HCT116 (cell line): ENCODE results near the gene SPTSSA.
"Not testable (repeated sequence)": the region's sequence is repeated elsewhere in the genome, so short reads cannot be mapped to it uniquely, and the experiment has no call there.

Experiments used
- CTCF ChIP-seq, 3 experiments: fragments of 200-600 bp in 1 of 3; sonication (generic) in 1 of 3; IDR thresholded peaks in 2 of 3; conservative IDR thresholded peaks in 1 of 3; 2 replicates each; pipeline ENCODE4 v1.5.1; 2012 to 2017; ENCODE audit warnings: low read depth in 2 of 3, low read length in 2 of 3, antibody characterized with exemption in 1 of 3, borderline replicate concordance in 1 of 3, control low read depth in 1 of 3, mild to moderate bottlenecking in 1 of 3, mixed read lengths in 1 of 3, mixed run types in 1 of 3, moderate library complexity in 1 of 3; ENCODE audit not compliant: insufficient read depth in 1 of 3
- ELF1 ChIP-seq: IDR thresholded peaks from 2 replicates; pipeline ENCODE4 v1.6.1; 2012; ENCODE audit warnings: low read depth, borderline replicate concordance
- EZH2 ChIP-seq: fragments of 200-600 bp; sonication (generic); IDR thresholded peaks from 2 replicates; pipeline ENCODE4 v1.6.1; 2017; ENCODE audit warnings: antibody characterized with exemption, mixed run types
- POLR2A ChIP-seq: IDR thresholded peaks from 2 replicates; pipeline ENCODE4 v1.7.0; 2011; ENCODE audit warnings: borderline replicate concordance; ENCODE audit not compliant: insufficient read depth, insufficient read length; ENCODE audit errors: extremely low read depth
- POLR2AphosphoS5 ChIP-seq: IDR thresholded peaks from 2 replicates; pipeline ENCODE4 v1.6.1; 2011; ENCODE audit warnings: mild to moderate bottlenecking, low read depth, low read length, moderate library complexity
- TF ChIP-seq, protein P1 (sequence below): IDR thresholded peaks from 2 replicates; pipeline ENCODE4 v1.6.1; 2012
- TF ChIP-seq, protein P2 (sequence below): IDR thresholded peaks from 2 replicates; pipeline ENCODE4 v1.6.1; 2012; ENCODE audit warnings: low read depth

- TF ChIP-seq, protein P1, sequence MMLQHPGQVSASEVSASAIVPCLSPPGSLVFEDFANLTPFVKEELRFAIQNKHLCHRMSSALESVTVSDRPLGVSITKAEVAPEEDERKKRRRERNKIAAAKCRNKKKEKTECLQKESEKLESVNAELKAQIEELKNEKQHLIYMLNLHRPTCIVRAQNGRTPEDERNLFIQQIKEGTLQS: not testable (repeated sequence)
- TF ChIP-seq POLR2AphosphoS5; CTCF (IDR thresholded peaks at IDR 0.05 in 2 of 3, conservative IDR thresholded peaks at IDR 0.05 in 1 of 3; ENCODE audit: borderline replicate concordance in 1 of 3, insufficient read depth in 1 of 3, low read depth in 2 of 3, low read length in 2 of 3); EZH2; POLR2A; ELF1: not testable (repeated sequence)
- TF ChIP-seq, protein P2, sequence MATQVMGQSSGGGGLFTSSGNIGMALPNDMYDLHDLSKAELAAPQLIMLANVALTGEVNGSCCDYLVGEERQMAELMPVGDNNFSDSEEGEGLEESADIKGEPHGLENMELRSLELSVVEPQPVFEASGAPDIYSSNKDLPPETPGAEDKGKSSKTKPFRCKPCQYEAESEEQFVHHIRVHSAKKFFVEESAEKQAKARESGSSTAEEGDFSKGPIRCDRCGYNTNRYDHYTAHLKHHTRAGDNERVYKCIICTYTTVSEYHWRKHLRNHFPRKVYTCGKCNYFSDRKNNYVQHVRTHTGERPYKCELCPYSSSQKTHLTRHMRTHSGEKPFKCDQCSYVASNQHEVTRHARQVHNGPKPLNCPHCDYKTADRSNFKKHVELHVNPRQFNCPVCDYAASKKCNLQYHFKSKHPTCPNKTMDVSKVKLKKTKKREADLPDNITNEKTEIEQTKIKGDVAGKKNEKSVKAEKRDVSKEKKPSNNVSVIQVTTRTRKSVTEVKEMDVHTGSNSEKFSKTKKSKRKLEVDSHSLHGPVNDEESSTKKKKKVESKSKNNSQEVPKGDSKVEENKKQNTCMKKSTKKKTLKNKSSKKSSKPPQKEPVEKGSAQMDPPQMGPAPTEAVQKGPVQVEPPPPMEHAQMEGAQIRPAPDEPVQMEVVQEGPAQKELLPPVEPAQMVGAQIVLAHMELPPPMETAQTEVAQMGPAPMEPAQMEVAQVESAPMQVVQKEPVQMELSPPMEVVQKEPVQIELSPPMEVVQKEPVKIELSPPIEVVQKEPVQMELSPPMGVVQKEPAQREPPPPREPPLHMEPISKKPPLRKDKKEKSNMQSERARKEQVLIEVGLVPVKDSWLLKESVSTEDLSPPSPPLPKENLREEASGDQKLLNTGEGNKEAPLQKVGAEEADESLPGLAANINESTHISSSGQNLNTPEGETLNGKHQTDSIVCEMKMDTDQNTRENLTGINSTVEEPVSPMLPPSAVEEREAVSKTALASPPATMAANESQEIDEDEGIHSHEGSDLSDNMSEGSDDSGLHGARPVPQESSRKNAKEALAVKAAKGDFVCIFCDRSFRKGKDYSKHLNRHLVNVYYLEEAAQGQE: not testable (repeated sequence)
Observed at GRCh38 chr14:34428102-34428466, 34.0 kb downstream of the SPTSSA start.
